ENCODE results near the gene DIAPH2.

DNA sequence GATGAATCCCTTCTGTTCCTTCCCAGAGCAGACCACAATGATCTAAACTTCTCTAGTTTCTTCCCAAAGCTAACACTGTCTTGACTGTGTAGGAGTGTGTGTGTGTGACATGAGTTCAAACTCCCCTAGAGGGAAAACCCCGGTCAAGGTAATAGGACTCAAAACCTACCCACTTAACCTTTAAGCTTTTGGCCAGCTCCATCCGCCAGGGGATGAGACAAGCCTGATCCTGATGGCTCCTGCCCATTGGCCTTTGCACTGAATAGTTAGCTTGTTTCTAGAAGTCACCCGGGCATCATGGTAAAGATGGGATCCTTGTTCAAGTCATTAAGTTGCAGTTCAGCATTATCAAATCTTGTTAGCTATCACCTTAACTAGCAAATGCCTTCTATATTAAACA, 937.5 kb downstream of the DIAPH2 start:
- TF ChIP-seq, protein P1, sequence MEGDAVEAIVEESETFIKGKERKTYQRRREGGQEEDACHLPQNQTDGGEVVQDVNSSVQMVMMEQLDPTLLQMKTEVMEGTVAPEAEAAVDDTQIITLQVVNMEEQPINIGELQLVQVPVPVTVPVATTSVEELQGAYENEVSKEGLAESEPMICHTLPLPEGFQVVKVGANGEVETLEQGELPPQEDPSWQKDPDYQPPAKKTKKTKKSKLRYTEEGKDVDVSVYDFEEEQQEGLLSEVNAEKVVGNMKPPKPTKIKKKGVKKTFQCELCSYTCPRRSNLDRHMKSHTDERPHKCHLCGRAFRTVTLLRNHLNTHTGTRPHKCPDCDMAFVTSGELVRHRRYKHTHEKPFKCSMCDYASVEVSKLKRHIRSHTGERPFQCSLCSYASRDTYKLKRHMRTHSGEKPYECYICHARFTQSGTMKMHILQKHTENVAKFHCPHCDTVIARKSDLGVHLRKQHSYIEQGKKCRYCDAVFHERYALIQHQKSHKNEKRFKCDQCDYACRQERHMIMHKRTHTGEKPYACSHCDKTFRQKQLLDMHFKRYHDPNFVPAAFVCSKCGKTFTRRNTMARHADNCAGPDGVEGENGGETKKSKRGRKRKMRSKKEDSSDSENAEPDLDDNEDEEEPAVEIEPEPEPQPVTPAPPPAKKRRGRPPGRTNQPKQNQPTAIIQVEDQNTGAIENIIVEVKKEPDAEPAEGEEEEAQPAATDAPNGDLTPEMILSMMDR (IDR thresholded peaks at IDR 0.05), result no peak
- TF ChIP-seq POLR2A (IDR thresholded peaks at IDR 0.05), result no peak
- TF ChIP-seq EP300 (IDR thresholded peaks at IDR 0.05; ENCODE audit: low read depth), result no peak
- no peak for TF ChIP-seq POLR2AphosphoS5 (IDR thresholded peaks at IDR 0.05)
